Prostate gland (tissue), 2 donors: ENCODE results near the gene TRIO. TPM values are rescaled to one million over a fixed set of nuclear protein-coding genes. Genes with fewer than 3 reads are reported as not detected.

Source experiments
- DNase-seq: peaks from one replicate; pipeline ENCODE4 v3.0.0-alpha.2; 2019; ENCODE audit warnings: low spot score
- H3K27ac ChIP-seq, 2 donors: fragments of 200-600 bp; sonication (generic); 2 replicates each; pipeline ENCODE4 v1.5.1; 2017 to 2019
- H3K27me3 ChIP-seq: fragments of 200-600 bp; sonication (generic); replicated peaks from 2 replicates; pipeline ENCODE4 v1.5.1; 2019; ENCODE audit not compliant: insufficient read depth
- H3K36me3 ChIP-seq, 2 donors: fragments of 200-600 bp; sonication (generic); 1 replicate in 1 of 2; 2 replicates in 1 of 2; pipeline versions ENCODE4 v1.5.1 to v1.8.1; 2017 to 2019
- H3K4me1 ChIP-seq: fragments of 200-600 bp; sonication (generic); replicated peaks from 2 replicates; pipeline ENCODE4 v1.5.1; 2019
- H3K4me3 ChIP-seq, 2 donors: fragments of 200-600 bp; sonication (generic); 2 replicates each; pipeline ENCODE4 v1.5.1; 2017 to 2019
- H3K9me3 ChIP-seq: fragments of 200-600 bp; sonication (generic); 2 replicates; pipeline ENCODE4 v1.5.1; 2017
- POLR2A ChIP-seq: fragments of 450-650 bp; IDR thresholded peaks from one replicate; pipeline ENCODE4 v1.6.1; 2016; ENCODE audit warnings: antibody characterized with exemption, mild to moderate bottlenecking
- POLR2AphosphoS5 ChIP-seq: sonication (generic); formaldehyde crosslinking; IDR thresholded peaks from one replicate; pipeline ENCODE4 v1.6.1; 2017; ENCODE audit warnings: antibody characterized with exemption
- WGBS: methylation state at CpG from one replicate; pipeline ENCODE4 v1.1.5; 2018; 5-methylcytosine and 5-hydroxymethylcytosine counted together
- intact Hi-C: fragments of 100-400 bp; cut with DNase I; formaldehyde crosslinking; loops from one replicate; pipeline ENCODE4 v1.14.2; 2022
- total RNA-seq, 2 donors: library from RNA; depleted of rRNA; stranded (reverse); fragments of >200 nt; gene quantifications; one replicate each; pipeline ENCODE4 v1.1.0, GENCODE V29; 2016
- TF ChIP-seq, protein P1 (sequence below), 4 experiments: fragments of 200-600 bp in 2 of 4; fragments of 450-650 bp in 2 of 4; sonication (generic) in 2 of 4; IDR thresholded peaks; 1 replicate in 3 of 4; 2 replicates in 1 of 4; pipeline ENCODE4 v1.5.1; 2016 to 2019; ENCODE audit warnings: antibody characterized with exemption in 4 of 4, mild to moderate bottlenecking in 2 of 4, moderate library complexity in 2 of 4

The TRIO gene
- total RNA-seq, 2 donors from 2014 or later: 90.3 to 197 TPM

DNA sequence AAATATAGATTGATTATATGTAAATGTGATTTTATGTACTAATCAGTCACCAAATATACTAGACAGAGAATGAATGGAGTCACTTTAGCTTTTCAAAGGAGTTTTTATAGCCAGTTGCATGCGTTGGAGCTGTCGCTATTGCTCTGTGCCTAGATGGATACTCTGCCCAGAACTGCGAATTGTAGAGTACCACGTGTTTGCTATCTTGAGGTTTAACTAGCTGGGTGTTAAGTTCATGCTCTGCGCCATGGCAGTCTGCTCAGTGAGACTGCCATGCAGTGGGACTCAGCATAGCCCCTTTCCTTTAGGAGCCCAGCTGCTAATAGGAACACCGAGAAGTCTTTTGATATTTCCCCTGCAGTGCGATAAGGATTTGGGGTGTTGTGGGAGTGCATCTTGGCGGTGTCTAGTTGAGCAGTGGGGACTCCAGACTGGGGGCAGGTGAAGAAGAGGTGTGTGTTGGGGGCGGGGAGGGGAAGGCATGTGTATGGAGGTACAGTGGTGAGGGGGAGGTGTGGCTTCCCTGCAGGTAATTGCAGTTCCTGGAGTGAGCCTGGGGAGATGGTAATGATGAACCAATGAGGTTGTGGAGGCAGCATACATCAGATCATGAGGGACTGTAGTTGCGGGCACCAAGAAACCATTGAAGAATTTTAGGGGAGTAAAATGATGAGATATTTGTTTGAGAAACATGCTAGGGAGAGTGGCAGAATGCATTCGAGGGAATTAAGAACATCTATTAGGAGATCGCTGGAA, 118.9 kb downstream of the TRIO start:
- DNase-seq: no peak
- Histone ChIP-seq H3K27me3 (no peaks in the 10 kb centered on the region), H3K4me3 (no peak overlapping the region), H3K4me1 (peaks cover 7% of the 10 kb centered on the region), H3K27ac (no peak overlapping the region), H3K36me3 (no peaks in the 10 kb centered on the region), H3K9me3 (no peaks in the 10 kb centered on the region)
- intact Hi-C loops: no loop called here
- TF ChIP-seq POLR2A (no peak), POLR2AphosphoS5 (no peak)
- TF ChIP-seq, protein P1, sequence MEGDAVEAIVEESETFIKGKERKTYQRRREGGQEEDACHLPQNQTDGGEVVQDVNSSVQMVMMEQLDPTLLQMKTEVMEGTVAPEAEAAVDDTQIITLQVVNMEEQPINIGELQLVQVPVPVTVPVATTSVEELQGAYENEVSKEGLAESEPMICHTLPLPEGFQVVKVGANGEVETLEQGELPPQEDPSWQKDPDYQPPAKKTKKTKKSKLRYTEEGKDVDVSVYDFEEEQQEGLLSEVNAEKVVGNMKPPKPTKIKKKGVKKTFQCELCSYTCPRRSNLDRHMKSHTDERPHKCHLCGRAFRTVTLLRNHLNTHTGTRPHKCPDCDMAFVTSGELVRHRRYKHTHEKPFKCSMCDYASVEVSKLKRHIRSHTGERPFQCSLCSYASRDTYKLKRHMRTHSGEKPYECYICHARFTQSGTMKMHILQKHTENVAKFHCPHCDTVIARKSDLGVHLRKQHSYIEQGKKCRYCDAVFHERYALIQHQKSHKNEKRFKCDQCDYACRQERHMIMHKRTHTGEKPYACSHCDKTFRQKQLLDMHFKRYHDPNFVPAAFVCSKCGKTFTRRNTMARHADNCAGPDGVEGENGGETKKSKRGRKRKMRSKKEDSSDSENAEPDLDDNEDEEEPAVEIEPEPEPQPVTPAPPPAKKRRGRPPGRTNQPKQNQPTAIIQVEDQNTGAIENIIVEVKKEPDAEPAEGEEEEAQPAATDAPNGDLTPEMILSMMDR (IDR thresholded peaks at IDR 0.05): no peak
- WGBS: 84% methylated on average over 12 of the region's 12 CpGs

DNA sequence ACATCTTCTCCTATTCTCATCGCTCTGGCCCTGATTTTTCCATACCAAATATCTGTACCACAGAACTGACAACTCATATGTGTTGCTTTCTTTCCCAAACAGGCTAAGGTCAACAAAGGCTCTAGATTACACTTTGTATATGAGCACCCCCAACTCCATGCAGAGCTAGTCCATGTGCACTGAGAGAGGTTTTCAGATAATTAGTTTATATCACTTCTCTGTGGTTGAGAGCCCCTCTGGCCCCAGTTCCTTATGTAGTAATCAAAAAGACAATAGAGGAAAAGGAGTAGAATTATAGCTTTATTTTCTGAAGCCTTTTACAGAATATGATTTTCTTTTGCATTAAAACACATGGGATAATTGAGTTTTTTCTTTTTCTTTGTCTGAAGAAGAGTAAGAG, 120.0 kb downstream of the TRIO start:
- Histone ChIP-seq H3K4me3 (no peak overlapping the region), H3K4me1 (peaks cover 8% of the 10 kb centered on the region), H3K27me3 (no peaks in the 10 kb centered on the region), H3K9me3 (no peaks in the 10 kb centered on the region), H3K36me3 (no peaks in the 10 kb centered on the region), H3K27ac (no peak overlapping the region)
- intact Hi-C loops: no loop called here
- TF ChIP-seq POLR2A: no peak
- TF ChIP-seq POLR2AphosphoS5: no peak
- TF ChIP-seq, protein P1 (IDR thresholded peaks at IDR 0.05): no peak
- 93% methylated on average over 1 of the region's 1 CpG for WGBS
- no peak for DNase-seq

DNA sequence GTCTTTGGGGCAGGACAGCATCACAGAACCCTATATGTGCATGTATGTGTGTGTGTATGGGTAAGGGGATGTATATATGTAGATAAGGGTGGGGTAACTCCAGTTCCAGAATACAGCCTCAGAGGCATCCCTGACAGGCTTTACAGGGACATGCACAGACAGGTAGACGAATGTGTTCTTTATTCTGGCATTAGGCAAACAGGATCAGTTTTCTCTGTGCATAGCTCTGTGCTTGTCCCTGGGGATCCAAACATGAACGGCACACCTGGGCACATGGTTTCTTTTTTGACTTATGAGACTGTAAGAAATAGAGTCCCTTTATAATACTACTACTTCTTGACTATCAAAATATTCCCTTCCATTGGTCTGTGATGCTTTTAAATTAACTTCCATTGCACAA, 120.6 kb downstream of the TRIO start:
- Histone ChIP-seq H3K4me3 (no peak overlapping the region), H3K9me3 (no peaks in the 10 kb centered on the region), H3K36me3 (no peaks in the 10 kb centered on the region), H3K27me3 (no peaks in the 10 kb centered on the region), H3K4me1 (peaks cover 9% of the 10 kb centered on the region), H3K27ac (peak overlapping the region in 1 of 2 donors; percentile 54)
- TF ChIP-seq, protein P1 (IDR thresholded peaks at IDR 0.05): no peak
- no peak for TF ChIP-seq POLR2A
- TF ChIP-seq POLR2AphosphoS5: peak; percentile 41
- WGBS: 46% methylated on average over 2 of the region's 2 CpGs
- intact Hi-C loops: loop anchor here (2.0 kb wide), 1 partner anchor 119 kb away; no protein-coding TSS in a partner anchor
- DNase-seq: peak; percentile 56

DNA sequence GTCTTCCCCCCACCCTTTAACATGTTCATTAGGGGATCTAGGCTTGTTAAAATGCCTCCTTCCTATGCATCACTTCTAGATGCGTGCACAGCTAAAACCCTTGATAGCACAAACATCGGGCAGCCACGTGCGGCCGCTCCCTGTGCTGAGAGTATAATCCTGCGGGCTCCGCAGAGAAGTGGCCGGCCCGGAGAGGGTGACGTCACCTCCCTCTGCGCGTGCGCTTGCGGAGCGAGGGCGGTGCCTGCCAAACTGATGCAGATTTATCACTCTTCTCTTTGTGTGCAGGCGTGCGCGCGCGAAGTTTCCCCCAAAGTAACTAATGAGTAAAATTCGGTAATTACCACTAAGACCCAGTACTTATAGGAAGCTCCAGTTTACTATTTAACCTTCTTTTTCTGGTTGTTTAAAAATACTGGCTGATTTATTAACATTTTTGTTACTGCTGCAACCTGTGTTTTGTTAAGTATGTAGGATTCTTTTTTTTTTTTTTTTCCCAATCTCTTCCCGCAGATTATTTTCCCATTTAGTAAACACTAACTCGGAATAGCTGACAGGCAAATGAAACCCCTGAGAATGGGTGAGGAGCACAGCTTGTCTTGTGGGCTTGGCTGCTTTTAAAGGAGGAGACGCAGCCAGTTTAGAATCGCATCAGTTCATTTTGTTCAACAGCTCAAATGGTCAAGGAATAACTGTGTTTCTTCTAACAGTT, 121.6 kb downstream of the TRIO start:
- peak overlapping the region; percentile 49 to 54 for H3K27ac ChIP-seq
- intact Hi-C loops: loop anchor here (2.0 to 5.0 kb wide), 4 partner anchors 82 to 277 kb away; no protein-coding TSS in a partner anchor
- no peaks in the 10 kb centered on the region for H3K9me3 ChIP-seq
- no peaks in the 10 kb centered on the region for H3K27me3 ChIP-seq
- DNase-seq: peak; percentile 89
- H3K36me3 ChIP-seq: no peaks in the 10 kb centered on the region
- H3K4me1 ChIP-seq: peaks cover 17% of the 10 kb centered on the region
- TF ChIP-seq POLR2A: peak; percentile 68
- TF ChIP-seq, protein P1 (IDR thresholded peaks at IDR 0.05): peak in 1 of 4 experiments; percentile 18
- TF ChIP-seq POLR2AphosphoS5: peak; percentile 94
- H3K4me3 ChIP-seq: peak overlapping the region; percentile 4 to 11
- WGBS: 1% methylated on average over 26 of the region's 26 CpGs
